GM12892 (cell line): Measurements from ENCODE around the gene R3HDM2.
"Not testable (repeated sequence)": the region's sequence is repeated elsewhere in the genome, so short reads cannot be mapped to it uniquely, and the experiment has no call there.

ENCODE experiments used
- DNase-seq: peaks from one replicate; pipeline ENCODE4 v3.0.0; 2011; ENCODE audit not compliant: insufficient read length
- FAIRE-seq: peaks from 2 replicates; lab custom pipeline; 2011; peaks lifted over from hg19 to GRCh38; lab: Jason Lieb, UNC
- POLR2A ChIP-seq: IDR thresholded peaks from 2 replicates; pipeline ENCODE4 v1.6.1; 2011; ENCODE audit warnings: low read depth, low read length, control low read depth
- POLR2AphosphoS5 ChIP-seq: IDR thresholded peaks from 2 replicates; pipeline ENCODE4 v1.6.1; 2011; ENCODE audit warnings: low read depth, low read length, control low read depth
- TAF1 ChIP-seq: IDR thresholded peaks from 2 replicates; pipeline ENCODE4 v1.6.1; 2011; ENCODE audit warnings: low read depth, mild to moderate bottlenecking, control low read depth, low read length, borderline replicate concordance

R3HDM2 gene

DNA sequence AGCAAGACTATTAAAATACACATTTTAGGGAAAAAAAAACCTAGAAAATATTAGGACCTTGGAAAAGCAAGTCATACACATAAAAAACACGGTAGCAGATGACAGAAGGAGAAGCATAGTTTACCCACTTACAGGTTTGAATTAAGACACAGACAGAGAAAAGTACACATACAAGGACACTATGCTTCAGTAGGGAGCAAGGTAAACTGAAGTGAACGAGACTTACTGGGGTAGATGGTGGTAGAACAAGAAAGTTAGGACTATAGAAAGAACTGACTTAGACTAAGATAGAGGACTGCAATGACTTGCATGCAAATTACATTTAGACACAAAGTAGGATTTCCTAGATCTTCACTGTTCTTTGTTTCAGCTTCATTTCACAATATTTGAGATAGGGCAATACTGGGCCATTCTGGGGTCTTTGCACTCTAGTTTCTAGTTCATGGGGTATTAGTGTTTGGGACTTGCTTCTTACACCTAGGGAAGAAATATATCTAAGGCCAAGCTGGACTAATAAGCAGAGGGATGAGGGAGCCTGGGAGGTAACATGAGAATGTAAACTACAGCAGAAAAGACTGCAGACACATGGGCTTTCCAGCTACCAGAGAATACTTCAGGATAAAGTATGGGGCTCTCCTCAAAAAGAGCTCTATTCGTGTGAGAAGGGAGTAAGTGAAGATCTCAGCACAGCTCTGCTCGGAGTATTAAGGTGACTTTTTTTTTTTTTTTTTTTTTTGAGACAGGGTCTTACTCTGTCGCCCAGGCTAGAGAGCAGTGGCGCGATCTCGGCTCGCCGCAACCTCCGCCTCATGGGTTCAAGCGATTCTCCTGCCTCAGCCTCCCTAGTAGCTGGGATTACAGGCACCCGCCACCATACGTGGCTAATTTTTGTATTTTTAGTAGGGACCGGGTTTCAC is 152.1 kb downstream of the R3HDM2 start:
- FAIRE-seq (no peak), DNase-seq (no peak)
- TF ChIP-seq POLR2A (no peak), TAF1 (no peak), POLR2AphosphoS5 (no peak)

DNA sequence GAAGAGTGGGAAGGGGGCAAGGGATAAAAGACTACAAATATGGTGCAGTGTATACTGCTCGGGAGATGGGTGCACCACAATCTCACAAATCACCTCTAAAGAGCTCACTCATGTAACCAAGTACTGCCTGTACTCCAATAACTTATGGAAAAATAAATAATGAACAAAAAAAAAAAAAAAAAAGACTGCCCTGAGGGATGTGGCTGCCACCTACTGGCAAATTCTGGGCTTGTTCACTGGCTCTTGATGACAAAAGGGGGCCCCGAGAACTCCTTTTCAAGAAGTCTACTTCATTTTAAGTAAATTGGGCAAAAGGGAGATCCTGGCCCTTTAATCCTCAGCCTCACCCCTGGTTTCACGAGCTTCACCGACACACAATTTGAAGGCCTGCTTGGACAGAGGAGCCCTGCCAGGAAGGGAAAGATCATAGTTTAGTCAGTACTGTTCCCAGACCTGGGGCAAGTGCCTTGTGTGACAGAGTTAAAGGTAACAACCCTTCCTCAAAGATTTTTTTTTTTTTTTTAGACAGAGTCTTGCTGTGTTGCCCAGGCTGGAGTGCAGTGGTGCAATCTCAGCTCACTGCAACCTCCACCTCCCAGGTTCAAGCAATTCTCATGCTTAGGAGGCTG is 153.8 kb downstream of the R3HDM2 start:
- TF ChIP-seq POLR2AphosphoS5 (no peak), POLR2A (no peak)
- DNase-seq (no peak), FAIRE-seq (no peak)

DNA sequence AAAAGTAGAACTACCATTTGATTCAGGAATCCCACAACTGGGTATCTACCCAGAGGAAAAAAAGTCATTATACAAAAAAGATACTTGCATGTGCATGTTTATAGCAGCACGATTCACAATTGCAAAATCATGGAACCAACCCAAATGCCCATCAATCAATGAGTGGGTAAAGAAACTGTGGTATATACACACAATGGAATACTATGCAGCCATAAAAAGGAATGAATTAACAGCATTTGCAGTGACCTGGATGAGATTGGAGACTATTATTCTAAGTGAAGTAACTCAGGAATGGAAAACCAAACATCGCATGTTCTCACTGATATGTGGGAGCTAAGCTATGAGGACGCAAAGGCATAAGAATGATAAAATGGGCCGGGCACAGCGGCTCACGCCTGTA is 154.6 kb downstream of the R3HDM2 start:
- not testable (repeated sequence) for DNase-seq, FAIRE-seq

- FAIRE-seq = no peak
- TF ChIP-seq POLR2A (no peak), POLR2AphosphoS5 (no peak), TAF1 (no peak)
- no peak for DNase-seq
These were observed 157.3 kb downstream of the R3HDM2 start for GRCh38 chr12:57273516-57273915.

DNA sequence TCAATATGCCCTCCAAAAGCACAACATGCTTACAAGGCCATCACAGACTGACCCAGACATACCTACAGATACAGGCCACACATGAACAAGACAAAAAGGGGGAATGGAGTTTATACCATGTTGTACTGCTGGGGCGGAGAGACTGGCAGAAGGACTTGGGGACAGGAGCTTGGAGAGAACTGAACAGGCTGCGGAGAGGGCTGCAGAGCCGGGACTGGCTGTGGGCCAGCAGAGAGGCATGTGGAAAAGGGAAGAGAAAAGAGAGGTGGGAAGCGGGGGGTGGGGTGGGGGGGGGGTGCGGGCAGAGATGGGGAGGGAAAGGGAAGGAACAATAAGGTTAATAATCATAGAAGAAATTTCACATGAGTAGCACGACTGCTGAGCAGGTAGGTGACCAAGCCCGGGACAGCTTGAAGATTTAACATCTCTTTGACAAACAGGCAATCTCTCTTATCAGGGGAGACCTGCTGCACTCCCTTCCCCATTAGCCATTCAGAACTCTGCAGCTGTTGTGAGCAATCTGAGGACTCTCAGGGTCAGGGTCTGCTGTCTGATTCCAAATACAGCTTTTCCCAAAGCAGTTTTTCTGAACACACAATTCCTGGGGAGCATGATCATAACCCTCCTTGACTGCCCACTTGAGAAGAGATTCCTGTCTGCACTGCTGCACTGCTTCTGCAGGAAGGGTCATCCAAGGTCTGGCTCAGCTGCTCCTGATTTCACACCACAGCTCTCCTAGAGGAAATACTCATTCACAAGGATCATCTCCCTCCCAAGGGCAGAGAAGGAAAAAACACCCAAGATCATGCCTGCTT is 158.3 kb downstream of the R3HDM2 start:
- no peak for FAIRE-seq
- no peak for TF ChIP-seq POLR2AphosphoS5
- TF ChIP-seq TAF1 = no peak
- no peak for TF ChIP-seq POLR2A
- no peak for DNase-seq

DNA sequence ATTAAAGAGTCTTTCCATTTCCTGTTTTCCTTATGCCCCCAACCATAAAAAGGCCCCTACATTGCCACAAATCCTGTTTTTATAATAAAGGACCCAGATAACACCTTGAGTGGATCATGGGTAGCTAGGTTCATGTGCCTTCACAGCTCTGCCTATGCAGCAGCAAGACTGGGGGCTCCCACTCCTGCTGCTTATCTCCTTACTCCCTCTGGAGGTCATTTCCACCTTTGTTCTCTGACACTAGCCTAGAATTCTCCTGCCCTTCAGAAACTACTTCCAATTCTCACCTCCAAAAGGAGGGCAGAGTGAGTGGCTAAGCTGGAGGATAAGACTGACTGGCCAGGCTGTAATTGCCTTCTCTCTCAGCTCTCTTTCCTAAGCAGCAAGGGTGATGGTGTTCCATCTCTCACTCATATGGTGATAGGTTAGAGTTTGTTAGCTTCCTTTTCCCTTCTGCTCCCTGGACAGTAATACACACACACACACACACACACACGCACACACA is 159.8 kb downstream of the R3HDM2 start:
- TF ChIP-seq POLR2AphosphoS5 (no peak), TAF1 (no peak), POLR2A (no peak)
- FAIRE-seq (no peak), DNase-seq (no peak)

DNA sequence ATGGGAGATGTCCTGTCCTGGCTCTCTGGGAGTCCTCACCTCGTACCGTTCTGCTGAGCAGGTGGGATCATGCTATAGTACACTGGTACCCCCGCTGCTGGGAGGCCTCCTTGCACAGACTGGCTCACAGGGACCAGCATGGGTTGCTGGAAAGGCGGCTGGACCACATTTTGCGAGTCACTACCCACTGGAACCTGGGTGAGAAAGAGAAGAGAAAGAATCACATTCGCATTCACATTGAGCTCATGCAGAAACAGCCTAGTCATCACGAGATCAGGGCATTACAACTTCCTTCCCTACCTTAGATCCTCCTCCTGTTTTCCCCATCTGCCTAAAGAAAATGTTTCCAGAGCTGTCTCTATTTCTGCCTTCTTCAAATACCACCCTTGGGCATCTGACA is 162.6 kb downstream of the R3HDM2 start:
- TF ChIP-seq POLR2AphosphoS5 = no peak
- no peak for TF ChIP-seq TAF1
- TF ChIP-seq POLR2A = no peak
- DNase-seq (no peak), FAIRE-seq (no peak)

DNA sequence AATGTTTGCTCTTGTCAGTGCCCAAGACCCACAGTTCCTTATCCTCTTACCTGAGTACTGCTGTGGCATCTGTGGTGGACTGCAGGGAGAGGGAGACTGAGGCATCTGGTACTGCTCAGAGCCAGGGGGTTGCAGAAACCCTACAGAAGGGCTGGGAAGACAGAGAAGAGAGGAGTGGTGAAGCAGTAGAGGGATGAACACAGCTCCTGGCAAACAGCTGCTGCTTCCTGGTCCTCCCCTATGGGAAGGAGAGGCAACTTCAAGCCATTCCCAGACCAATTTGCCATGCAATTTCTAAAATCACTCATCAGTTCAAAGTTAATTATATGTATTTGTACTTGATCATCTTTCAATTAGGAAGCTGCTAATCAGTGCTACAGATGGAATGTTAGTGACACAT is 164.2 kb downstream of the R3HDM2 start:
- TF ChIP-seq TAF1 = no peak
- TF ChIP-seq POLR2A = no peak
- no peak for TF ChIP-seq POLR2AphosphoS5
- DNase-seq = no peak
- FAIRE-seq = no peak

GRCh38 chr12:57263096-57263495 is 167.7 kb downstream of the R3HDM2 start:
- no peak for DNase-seq
- TF ChIP-seq TAF1 (no peak), POLR2A (no peak), POLR2AphosphoS5 (no peak)
- no peak for FAIRE-seq

GRCh38 chr12:57262126-57262822 is 168.6 kb downstream of the R3HDM2 start:
- FAIRE-seq (no peak), DNase-seq (no peak)
- no peak for TF ChIP-seq POLR2A
- TF ChIP-seq TAF1 = no peak
- TF ChIP-seq POLR2AphosphoS5 = no peak

- FAIRE-seq (no peak), DNase-seq (no peak)
- no peak for TF ChIP-seq POLR2A
- no peak for TF ChIP-seq TAF1
- TF ChIP-seq POLR2AphosphoS5 = no peak
These were observed 169.4 kb downstream of the R3HDM2 start for GRCh38 chr12:57261428-57261865.
